ENCODE data around the gene LRRN3.

The LRRN3 gene

DNA sequence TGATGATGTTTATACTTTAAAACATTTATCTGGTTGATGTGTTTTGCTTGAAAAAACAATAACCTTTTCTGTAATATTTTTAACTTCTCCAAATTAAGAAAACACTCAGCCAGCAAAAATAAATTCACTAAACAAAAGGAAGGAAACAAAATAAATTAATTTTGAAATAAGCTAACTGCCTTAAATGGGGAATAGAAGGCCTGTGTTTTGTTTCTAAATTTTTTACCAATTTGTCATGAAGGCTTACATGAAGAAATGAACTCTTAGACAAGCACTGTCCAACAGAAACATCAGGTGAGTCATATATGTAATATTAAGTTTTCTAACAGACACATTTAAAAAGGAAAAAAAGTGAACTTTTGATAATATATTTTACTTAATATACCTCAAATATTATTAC lies 68.5 kb downstream of the LRRN3 start:
- H3K4me2 ChIP-seq (ENCODE audit: low read depth, low read length, poor library complexity, severe bottlenecking): no peak overlapping the region

DNA sequence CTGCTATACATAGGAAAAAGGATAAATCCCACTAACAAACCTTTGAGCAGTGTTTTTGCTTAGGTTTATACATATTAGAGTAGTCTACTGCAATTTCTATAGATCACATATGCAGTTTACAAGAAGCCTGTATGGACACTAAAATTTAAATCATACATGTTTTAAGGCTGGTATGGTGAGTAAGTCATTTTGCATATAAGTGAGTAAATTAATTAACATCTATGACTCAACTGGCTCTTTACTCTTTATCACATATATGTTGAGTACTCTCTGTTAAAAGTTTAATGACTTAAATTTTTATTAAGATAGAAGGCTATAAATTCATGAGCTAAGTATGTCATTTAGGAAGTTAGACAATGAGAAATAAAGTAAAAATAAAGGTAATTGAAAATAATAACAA lies 69.4 kb downstream of the LRRN3 start:
- H3K36me3 ChIP-seq (ENCODE audit: insufficient read depth, low read length): no peaks in the 10 kb centered on the region
- no peak overlapping the region for H3K9ac ChIP-seq (ENCODE audit: low read depth, low read length, poor library complexity, severe bottlenecking)
- H3K4me1 ChIP-seq (ENCODE audit: insufficient read depth, low read length, poor library complexity, severe bottlenecking): peaks cover 24% of the 10 kb centered on the region
- H3K4me3 ChIP-seq (ENCODE audit: low read length, poor library complexity, severe bottlenecking): no peak overlapping the region
- H3F3A ChIP-seq (ENCODE audit: low read depth): no peaks in the 10 kb centered on the region
- H2AFZ ChIP-seq (ENCODE audit: low read length): no peak overlapping the region
- TF ChIP-seq EZH2phosphoT487 (IDR thresholded peaks at IDR 0.05; ENCODE audit: borderline replicate concordance): no peak
- H3K9me2 ChIP-seq (replicated peaks; ENCODE audit: low read depth, low read length): no peaks in the 10 kb centered on the region
- H4K20me1 ChIP-seq (ENCODE audit: insufficient read depth, low read length, poor library complexity, severe bottlenecking): no peaks in the 10 kb centered on the region
- H3K9me3 ChIP-seq (ENCODE audit: insufficient read depth, low read depth, low read length): no peaks in the 10 kb centered on the region
- H3K79me2 ChIP-seq (ENCODE audit: insufficient read depth, low read length): no peaks in the 10 kb centered on the region
- H3K4me2 ChIP-seq (ENCODE audit: low read depth, low read length, poor library complexity, severe bottlenecking): no peak overlapping the region
- no peaks in the 10 kb centered on the region for H3K27me3 ChIP-seq (ENCODE audit: insufficient read depth, low read length, poor library complexity, severe bottlenecking)

More for the DNA sequence above, 68.5 kb downstream of the LRRN3 start:
- no peaks in the 10 kb centered on the region for H3F3A ChIP-seq (ENCODE audit: low read depth)
- no peaks in the 10 kb centered on the region for H3K36me3 ChIP-seq (ENCODE audit: insufficient read depth, low read length)
- H3K9me3 ChIP-seq (ENCODE audit: insufficient read depth, low read depth, low read length): no peaks in the 10 kb centered on the region
- H4K20me1 ChIP-seq (ENCODE audit: insufficient read depth, low read length, poor library complexity, severe bottlenecking): no peaks in the 10 kb centered on the region
- H3K4me3 ChIP-seq (ENCODE audit: low read length, poor library complexity, severe bottlenecking): no peak overlapping the region
- H3K9ac ChIP-seq (ENCODE audit: low read depth, low read length, poor library complexity, severe bottlenecking): no peak overlapping the region
- H3K9me2 ChIP-seq (replicated peaks; ENCODE audit: low read depth, low read length): no peaks in the 10 kb centered on the region
- H3K27me3 ChIP-seq (ENCODE audit: insufficient read depth, low read length, poor library complexity, severe bottlenecking): no peaks in the 10 kb centered on the region
- no peaks in the 10 kb centered on the region for H3K79me2 ChIP-seq (ENCODE audit: insufficient read depth, low read length)
- peaks cover 24% of the 10 kb centered on the region for H3K4me1 ChIP-seq (ENCODE audit: insufficient read depth, low read length, poor library complexity, severe bottlenecking)
- TF ChIP-seq, protein P1, sequence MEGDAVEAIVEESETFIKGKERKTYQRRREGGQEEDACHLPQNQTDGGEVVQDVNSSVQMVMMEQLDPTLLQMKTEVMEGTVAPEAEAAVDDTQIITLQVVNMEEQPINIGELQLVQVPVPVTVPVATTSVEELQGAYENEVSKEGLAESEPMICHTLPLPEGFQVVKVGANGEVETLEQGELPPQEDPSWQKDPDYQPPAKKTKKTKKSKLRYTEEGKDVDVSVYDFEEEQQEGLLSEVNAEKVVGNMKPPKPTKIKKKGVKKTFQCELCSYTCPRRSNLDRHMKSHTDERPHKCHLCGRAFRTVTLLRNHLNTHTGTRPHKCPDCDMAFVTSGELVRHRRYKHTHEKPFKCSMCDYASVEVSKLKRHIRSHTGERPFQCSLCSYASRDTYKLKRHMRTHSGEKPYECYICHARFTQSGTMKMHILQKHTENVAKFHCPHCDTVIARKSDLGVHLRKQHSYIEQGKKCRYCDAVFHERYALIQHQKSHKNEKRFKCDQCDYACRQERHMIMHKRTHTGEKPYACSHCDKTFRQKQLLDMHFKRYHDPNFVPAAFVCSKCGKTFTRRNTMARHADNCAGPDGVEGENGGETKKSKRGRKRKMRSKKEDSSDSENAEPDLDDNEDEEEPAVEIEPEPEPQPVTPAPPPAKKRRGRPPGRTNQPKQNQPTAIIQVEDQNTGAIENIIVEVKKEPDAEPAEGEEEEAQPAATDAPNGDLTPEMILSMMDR (conservative IDR thresholded peaks at IDR 0.05; ENCODE audit: low read length): no peak
- TF ChIP-seq EZH2phosphoT487 (IDR thresholded peaks at IDR 0.05; ENCODE audit: borderline replicate concordance): no peak
- H2AFZ ChIP-seq (ENCODE audit: low read length): no peak overlapping the region

DNA sequence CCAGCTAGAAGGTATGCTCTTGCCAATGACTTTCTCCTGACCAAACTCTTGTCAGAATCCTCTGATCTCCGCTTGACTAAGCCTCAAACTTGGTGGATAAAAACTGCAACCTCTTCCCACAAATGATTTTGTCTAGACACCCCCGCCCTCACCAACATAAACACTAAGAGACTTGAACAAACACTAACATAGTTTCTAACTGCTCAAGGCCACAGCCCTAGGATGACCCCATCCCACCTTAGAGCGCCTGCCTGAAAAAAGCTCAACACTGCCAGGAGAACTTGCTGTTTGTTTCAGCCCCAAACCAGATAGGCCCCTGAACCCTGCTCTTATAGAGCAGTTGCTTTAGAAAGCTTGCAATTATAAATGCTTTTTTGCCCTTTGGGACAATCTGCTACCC lies 71.8 kb downstream of the LRRN3 start:
- no peaks in the 10 kb centered on the region for H3K9me2 ChIP-seq (replicated peaks; ENCODE audit: low read depth, low read length)
- no peak overlapping the region for H3K9ac ChIP-seq (ENCODE audit: low read depth, low read length, poor library complexity, severe bottlenecking)
- H4K20me1 ChIP-seq (ENCODE audit: insufficient read depth, low read length, poor library complexity, severe bottlenecking): no peaks in the 10 kb centered on the region
- no peaks in the 10 kb centered on the region for H3K36me3 ChIP-seq (ENCODE audit: insufficient read depth, low read length)
- H3K27me3 ChIP-seq (ENCODE audit: insufficient read depth, low read length, poor library complexity, severe bottlenecking): no peaks in the 10 kb centered on the region
- H3F3A ChIP-seq (ENCODE audit: low read depth): no peaks in the 10 kb centered on the region
- no peak overlapping the region for H3K4me3 ChIP-seq (ENCODE audit: low read length, poor library complexity, severe bottlenecking)
- H3K9me3 ChIP-seq (ENCODE audit: insufficient read depth, low read depth, low read length): no peaks in the 10 kb centered on the region
- no peak overlapping the region for H3K4me2 ChIP-seq (ENCODE audit: low read depth, low read length, poor library complexity, severe bottlenecking)
- peaks cover 26% of the 10 kb centered on the region for H3K4me1 ChIP-seq (ENCODE audit: insufficient read depth, low read length, poor library complexity, severe bottlenecking)
- H3K79me2 ChIP-seq (ENCODE audit: insufficient read depth, low read length): no peaks in the 10 kb centered on the region
- no peak for TF ChIP-seq EZH2phosphoT487 (IDR thresholded peaks at IDR 0.05; ENCODE audit: borderline replicate concordance)
- TF ChIP-seq, protein P1 (conservative IDR thresholded peaks at IDR 0.05; ENCODE audit: low read length): no peak
- H2AFZ ChIP-seq (ENCODE audit: low read length): no peak overlapping the region

DNA sequence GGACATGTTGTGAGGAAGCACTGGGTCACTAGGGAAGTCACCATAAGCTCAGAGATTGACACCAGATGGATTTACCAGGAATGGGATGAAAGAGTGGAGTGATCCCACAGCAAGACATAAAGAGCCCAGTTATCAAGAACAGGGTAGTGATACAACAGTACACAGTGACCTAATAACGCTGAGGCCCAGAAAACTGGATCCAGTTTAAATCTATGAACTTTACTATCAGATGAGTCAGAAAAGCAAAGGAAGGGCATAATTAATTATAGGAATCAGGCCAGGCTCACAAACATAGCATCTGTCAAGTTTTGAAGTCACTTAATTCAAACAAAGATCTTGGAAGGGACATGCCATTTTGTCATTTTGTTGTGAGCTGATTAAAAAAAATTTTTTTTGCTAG lies 73.5 kb downstream of the LRRN3 start:
- Histone ChIP-seq H2AFZ (ENCODE audit: low read length) (no peak overlapping the region), H3K9ac (ENCODE audit: low read depth, low read length, poor library complexity, severe bottlenecking) (no peak overlapping the region), H3K4me1 (ENCODE audit: insufficient read depth, low read length, poor library complexity, severe bottlenecking) (peaks cover 36% of the 10 kb centered on the region), H4K20me1 (ENCODE audit: insufficient read depth, low read length, poor library complexity, severe bottlenecking) (no peaks in the 10 kb centered on the region), H3K4me2 (ENCODE audit: low read depth, low read length, poor library complexity, severe bottlenecking) (no peak overlapping the region), H3K36me3 (ENCODE audit: insufficient read depth, low read length) (no peaks in the 10 kb centered on the region), H3F3A (ENCODE audit: low read depth) (no peaks in the 10 kb centered on the region), H3K4me3 (ENCODE audit: low read length, poor library complexity, severe bottlenecking) (no peak overlapping the region), H3K79me2 (ENCODE audit: insufficient read depth, low read length) (no peaks in the 10 kb centered on the region), H3K9me2 (replicated peaks; ENCODE audit: low read depth, low read length) (no peaks in the 10 kb centered on the region), H3K27me3 (ENCODE audit: insufficient read depth, low read length, poor library complexity, severe bottlenecking) (no peaks in the 10 kb centered on the region), H3K9me3 (ENCODE audit: insufficient read depth, low read depth, low read length) (no peaks in the 10 kb centered on the region)
- TF ChIP-seq EZH2phosphoT487 (IDR thresholded peaks at IDR 0.05; ENCODE audit: borderline replicate concordance): no peak
- TF ChIP-seq, protein P1 (conservative IDR thresholded peaks at IDR 0.05; ENCODE audit: low read length): no peak
